SK-N-SH (cell line): ENCODE results near the gene SYNE2. TPM values are rescaled to one million over a fixed set of nuclear protein-coding genes. Genes with fewer than 3 reads are reported as not detected.

Source experiments
- CTCF ChIA-PET: fragments of 300-600, 350-600 bp; formaldehyde crosslinking; extraction: SDS; loops from one replicate; lab custom pipeline; 2021; lab: Yijun Ruan, JAX
- POLR2A ChIA-PET: fragments of 350-600 bp; sonication (Branson Sonifier 250); formaldehyde crosslinking; extraction: SDS; loops from one replicate; lab custom pipeline; 2020; ENCODE audit warnings: antibody characterized with exemption, inconsistent platforms; lab: Yijun Ruan, JAX
- DNase-seq: peaks from one replicate; pipeline ENCODE4 v3.0.0; 2012
- H2AFZ ChIP-seq: fragments of 200-600 bp; sonication (generic); 2 replicates; pipeline ENCODE4 v1.8.1; 2016; ENCODE audit warnings: antibody characterized with exemption, mild to moderate bottlenecking, low read depth
- H3F3A ChIP-seq: fragments of 200-600 bp; sonication (generic); replicated peaks from 2 replicates; pipeline ENCODE3; 2016; ENCODE audit warnings: antibody characterized with exemption, mild to moderate bottlenecking; ENCODE audit not compliant: insufficient read depth
- H3K27ac ChIP-seq, 2 experiments: fragments of 200-500 bp in 1 of 2; fragments of 200-600 bp in 1 of 2; sonication (Bioruptor generic) in 1 of 2; sonication (generic), shearing (Covaris generic) in 1 of 2; 2 replicates each; pipeline versions ENCODE4 v1.5.1 to v1.6.1; 2014 to 2016; ENCODE audit warnings: low read depth in 2 of 2, inconsistent platforms in 1 of 2, low read length in 1 of 2, mild to moderate bottlenecking in 1 of 2, mixed read lengths in 1 of 2
- H3K27me3 ChIP-seq: fragments of 200-600 bp; sonication (generic), shearing (Covaris generic); 2 replicates; pipeline ENCODE4 v1.6.1; 2016; ENCODE audit warnings: mixed run types; ENCODE audit not compliant: insufficient read depth
- H3K36me3 ChIP-seq, 2 experiments: fragments of 200-500 bp in 1 of 2; fragments of 200-600 bp in 1 of 2; sonication (Bioruptor generic) in 1 of 2; sonication (generic) in 1 of 2; replicated peaks in 1 of 2; 2 replicates each; pipeline versions ENCODE3 to v1.5.1; 2014 to 2016; ENCODE audit warnings: low read length in 1 of 2, mild to moderate bottlenecking in 1 of 2; ENCODE audit not compliant: insufficient read depth in 2 of 2, control insufficient read depth in 1 of 2
- H3K4me1 ChIP-seq, 2 experiments: fragments of 200-500 bp in 1 of 2; fragments of 200-600 bp in 1 of 2; sonication (Bioruptor generic) in 1 of 2; sonication (generic), shearing (Covaris generic) in 1 of 2; 2 replicates each; pipeline versions ENCODE4 v1.5.1 to v1.6.1; 2014 to 2016; ENCODE audit warnings: low read depth in 1 of 2, low read length in 1 of 2, mixed run types in 1 of 2; ENCODE audit not compliant: insufficient read depth in 2 of 2, control insufficient read depth in 1 of 2
- H3K4me2 ChIP-seq: fragments of 200-600 bp; sonication (generic), shearing (Covaris generic); 2 replicates; pipeline ENCODE4 v1.6.1; 2017; ENCODE audit warnings: mixed run types
- H3K4me3 ChIP-seq, 2 experiments: fragments of 200-500 bp in 1 of 2; fragments of 200-600 bp in 1 of 2; sonication (Bioruptor generic) in 1 of 2; sonication (generic), shearing (Covaris generic) in 1 of 2; 2 replicates each; pipeline versions ENCODE4 v1.5.1 to v1.8.1; 2014 to 2016; ENCODE audit warnings: low read depth in 2 of 2, inconsistent platforms in 1 of 2, low read length in 1 of 2, mild to moderate bottlenecking in 1 of 2, mixed read lengths in 1 of 2, moderate library complexity in 1 of 2
- H3K79me2 ChIP-seq: fragments of 200-600 bp; sonication (generic); 2 replicates; pipeline ENCODE4 v1.8.1; 2017; ENCODE audit warnings: mild to moderate bottlenecking; ENCODE audit not compliant: insufficient read depth
- H3K9ac ChIP-seq: fragments of 200-600 bp; sonication (generic); 2 replicates; pipeline ENCODE4 v1.6.1; 2017; ENCODE audit warnings: mixed run types
- H3K9me2 ChIP-seq: fragments of 200-600 bp; sonication (generic); 2 replicates; pipeline ENCODE4 v1.6.1; 2017; ENCODE audit warnings: mixed run types
- H3K9me3 ChIP-seq: fragments of 200-600 bp; sonication (generic); 2 replicates; pipeline ENCODE4 v1.6.1; 2017; ENCODE audit warnings: mixed run types, mild to moderate bottlenecking, moderate library complexity
- H4K20me1 ChIP-seq: fragments of 200-600 bp; sonication (generic); 2 replicates; pipeline ENCODE4 v1.6.1; 2017; ENCODE audit warnings: mild to moderate bottlenecking, mixed run types; ENCODE audit not compliant: insufficient read depth
- ELF1 ChIP-seq: IDR thresholded peaks from 2 replicates; pipeline ENCODE4 v1.4.0; 2012
- FOXJ3 ChIP-seq: sonication (generic); formaldehyde crosslinking; IDR thresholded peaks from 2 replicates; pipeline ENCODE4 v1.5.1; 2020; ENCODE audit warnings: mild to moderate bottlenecking, missing genetic modification reagents
- FOXM1 ChIP-seq: IDR thresholded peaks from 2 replicates; pipeline ENCODE4 v1.4.0; 2012; ENCODE audit warnings: low read depth, mild to moderate bottlenecking
- MXI1 ChIP-seq: IDR thresholded peaks from 2 replicates; pipeline ENCODE4 v1.6.1; 2012; ENCODE audit warnings: mild to moderate bottlenecking, low read depth, low read length, improper control_type of control experiment
- NFIC ChIP-seq: IDR thresholded peaks from 2 replicates; pipeline ENCODE4 v1.4.0; 2012; ENCODE audit warnings: borderline replicate concordance
- NRF1 ChIP-seq: IDR thresholded peaks from 2 replicates; pipeline ENCODE4 v1.6.1; 2012; ENCODE audit warnings: low read depth, mild to moderate bottlenecking, low read length
- POLR2AphosphoS5 ChIP-seq: IDR thresholded peaks from 2 replicates; pipeline ENCODE4 v1.6.1; 2012; ENCODE audit warnings: low read depth, low read length
- RAD21 ChIP-seq: IDR thresholded peaks from 2 replicates; pipeline ENCODE4 v1.6.1; 2012; ENCODE audit warnings: mild to moderate bottlenecking, low read length
- REST ChIP-seq: IDR thresholded peaks from 2 replicates; pipeline ENCODE4 v1.6.1; 2012; ENCODE audit warnings: mild to moderate bottlenecking, low read depth, low read length, moderate library complexity
- RFX5 ChIP-seq: IDR thresholded peaks from 2 replicates; pipeline ENCODE4 v1.6.1; 2012; ENCODE audit warnings: mild to moderate bottlenecking, improper control_type of control experiment, low read length
- RXRA ChIP-seq: IDR thresholded peaks from 2 replicates; pipeline ENCODE4 v1.4.0; 2012; ENCODE audit warnings: low read depth, mild to moderate bottlenecking, borderline replicate concordance
- TEAD4 ChIP-seq: IDR thresholded peaks from 2 replicates; pipeline ENCODE4 v1.4.0; 2012; ENCODE audit warnings: mild to moderate bottlenecking, borderline replicate concordance; ENCODE audit not compliant: insufficient read depth
- USF1 ChIP-seq: IDR thresholded peaks from 2 replicates; pipeline ENCODE4 v1.4.0; 2012; ENCODE audit warnings: low read depth, borderline replicate concordance
- YY1 ChIP-seq: IDR thresholded peaks from 2 replicates; pipeline ENCODE4 v1.4.0; 2012; ENCODE audit warnings: low read depth, mild to moderate bottlenecking
- WGBS: methylation state at CpG from one replicate; pipeline ENCODE4 v1.1.6; 2017; ENCODE audit warnings: low lambda C conversion rate; 5-methylcytosine and 5-hydroxymethylcytosine counted together
- polyA plus RNA-seq, 3 experiments: library from polyadenylated mRNA; depleted of rRNA; stranded (reverse); fragments of >200 nt; gene quantifications; 2 replicates each; pipeline ENCODE4 v1.2.3, GENCODE V29; 2012
- TF ChIP-seq, protein P1 (sequence below): fragments of 150-350 bp; IDR thresholded peaks from 2 replicates; pipeline ENCODE4 v1.6.1; 2016; ENCODE audit warnings: mild to moderate bottlenecking, low read depth, low read length
- TF ChIP-seq, protein P2 (sequence below): IDR thresholded peaks from 2 replicates; pipeline ENCODE4; 2012
- TF ChIP-seq, protein P3 (sequence below): fragments of 150-350 bp; IDR thresholded peaks from 2 replicates; pipeline ENCODE4 v1.6.1; 2017; ENCODE audit warnings: antibody characterized with exemption, low read length, low read depth, borderline replicate concordance

SYNE2 gene
- polyA plus RNA-seq, 1 of the 3 experiments (the other 2 are of a cell fraction), result 7.1 TPM

- TF ChIP-seq POLR2AphosphoS5 (no peak), RFX5 (no peak), NFIC (no peak)
- TF ChIP-seq, protein P1, sequence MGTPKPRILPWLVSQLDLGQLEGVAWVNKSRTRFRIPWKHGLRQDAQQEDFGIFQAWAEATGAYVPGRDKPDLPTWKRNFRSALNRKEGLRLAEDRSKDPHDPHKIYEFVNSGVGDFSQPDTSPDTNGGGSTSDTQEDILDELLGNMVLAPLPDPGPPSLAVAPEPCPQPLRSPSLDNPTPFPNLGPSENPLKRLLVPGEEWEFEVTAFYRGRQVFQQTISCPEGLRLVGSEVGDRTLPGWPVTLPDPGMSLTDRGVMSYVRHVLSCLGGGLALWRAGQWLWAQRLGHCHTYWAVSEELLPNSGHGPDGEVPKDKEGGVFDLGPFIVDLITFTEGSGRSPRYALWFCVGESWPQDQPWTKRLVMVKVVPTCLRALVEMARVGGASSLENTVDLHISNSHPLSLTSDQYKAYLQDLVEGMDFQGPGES, result no peak
Observed at GRCh38 chr14:64225151-64225757, 372.4 kb downstream of the SYNE2 start (continued).

DNA sequence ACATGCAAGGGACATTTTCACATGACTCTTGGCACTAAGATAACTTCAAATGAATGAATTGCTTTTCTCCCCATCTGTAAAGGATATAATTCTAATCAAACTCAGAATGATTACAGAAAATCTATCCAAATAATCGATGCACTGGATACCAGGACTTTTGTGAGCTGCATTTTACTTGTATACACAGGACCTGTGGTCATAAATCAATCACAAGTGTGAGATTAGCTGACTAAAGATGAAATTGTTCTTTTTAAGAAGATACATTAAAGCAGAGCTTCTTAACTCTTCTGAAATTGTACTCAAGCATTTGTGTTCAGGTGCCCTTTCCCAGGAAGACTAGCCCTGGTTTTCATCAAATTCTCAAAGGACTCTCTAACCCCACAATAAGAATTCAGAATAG lies 375.1 kb downstream of the SYNE2 start:
- Histone ChIP-seq H3K4me1 (peaks cover 0 to 9% of the 10 kb centered on the region in 2 experiments; a peak in 2 of 4 replicates), H3K27me3 (no peaks in the 10 kb centered on the region), H3K9me2 (no peaks in the 10 kb centered on the region), H3K4me3 (no peak overlapping the region), H2AFZ (no peak overlapping the region), H3F3A (no peaks in the 10 kb centered on the region), H3K9me3 (no peaks in the 10 kb centered on the region), H3K36me3 (peaks cover 0 to 15% of the 10 kb centered on the region in 2 experiments), H3K4me2 (no peak overlapping the region), H3K27ac (no peak overlapping the region), H4K20me1 (no peaks in the 10 kb centered on the region), H3K79me2 (no peaks in the 10 kb centered on the region), H3K9ac (no peak overlapping the region)
- TF ChIP-seq POLR2AphosphoS5 (no peak), RXRA (no peak), NRF1 (no peak), FOXJ3 (no peak), RAD21 (no peak), TEAD4 (no peak), MXI1 (no peak), USF1 (no peak), ELF1 (no peak)
- TF ChIP-seq, protein P2, sequence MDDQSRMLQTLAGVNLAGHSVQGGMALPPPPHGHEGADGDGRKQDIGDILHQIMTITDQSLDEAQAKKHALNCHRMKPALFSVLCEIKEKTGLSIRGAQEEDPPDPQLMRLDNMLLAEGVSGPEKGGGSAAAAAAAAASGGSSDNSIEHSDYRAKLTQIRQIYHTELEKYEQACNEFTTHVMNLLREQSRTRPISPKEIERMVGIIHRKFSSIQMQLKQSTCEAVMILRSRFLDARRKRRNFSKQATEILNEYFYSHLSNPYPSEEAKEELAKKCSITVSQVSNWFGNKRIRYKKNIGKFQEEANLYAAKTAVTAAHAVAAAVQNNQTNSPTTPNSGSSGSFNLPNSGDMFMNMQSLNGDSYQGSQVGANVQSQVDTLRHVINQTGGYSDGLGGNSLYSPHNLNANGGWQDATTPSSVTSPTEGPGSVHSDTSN, result no peak
- POLR2A ChIA-PET, result no interaction called here
- no peak for DNase-seq
- 67% methylated on average over 1 of the region's 1 CpG for WGBS
- CTCF ChIA-PET, result interaction anchor here (1.2 to 1.3 kb wide), 2 partner anchors 31 to 116 kb away, joined by 3 read pairs; no protein-coding TSS in a partner anchor

DNA sequence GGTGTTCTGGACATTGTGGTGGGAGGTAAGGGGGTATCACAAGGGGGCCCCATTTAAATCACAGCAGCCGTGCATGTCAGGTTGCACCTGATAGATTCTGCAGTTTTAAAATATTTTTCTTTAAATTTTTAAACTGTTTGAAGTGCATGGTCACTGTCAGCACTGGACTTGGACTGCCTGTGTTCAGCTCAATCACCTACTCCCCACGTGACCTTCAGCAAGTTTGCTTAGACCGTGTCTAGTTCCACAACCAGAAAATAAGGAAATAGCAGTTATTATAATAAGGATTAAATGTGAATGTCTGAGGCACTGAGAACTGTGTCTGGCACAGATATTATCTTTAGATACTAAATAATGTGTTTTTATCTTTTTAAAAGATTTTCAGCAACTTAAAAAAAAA lies 376.7 kb downstream of the SYNE2 start:
- POLR2A ChIA-PET, result no interaction called here
- no peaks in the 10 kb centered on the region for H3K9me3 ChIP-seq
- no peaks in the 10 kb centered on the region for H3K79me2 ChIP-seq
- CTCF ChIA-PET, result no interaction called here
- H3K27ac ChIP-seq, result no peak overlapping the region
- no peaks in the 10 kb centered on the region for H4K20me1 ChIP-seq
- H3K4me3 ChIP-seq, result no peak overlapping the region
- no peak overlapping the region for H3K9ac ChIP-seq
- H3K4me2 ChIP-seq, result no peak overlapping the region
- 95% methylated on average over 3 of the region's 3 CpGs for WGBS
- no peaks in the 10 kb centered on the region for H3F3A ChIP-seq
- H3K4me1 ChIP-seq, result peaks cover 4 to 9% of the 10 kb centered on the region in 2 experiments; a peak in 2 of 4 replicates
- no peaks in the 10 kb centered on the region for H3K27me3 ChIP-seq
- no peak for DNase-seq
- H3K9me2 ChIP-seq, result no peaks in the 10 kb centered on the region
- H2AFZ ChIP-seq, result no peak overlapping the region
- peaks cover 0 to 11% of the 10 kb centered on the region in 2 experiments for H3K36me3 ChIP-seq
- TF ChIP-seq FOXM1, result no peak
- no peak for TF ChIP-seq REST
- no peak for TF ChIP-seq TEAD4
- TF ChIP-seq, protein P3, sequence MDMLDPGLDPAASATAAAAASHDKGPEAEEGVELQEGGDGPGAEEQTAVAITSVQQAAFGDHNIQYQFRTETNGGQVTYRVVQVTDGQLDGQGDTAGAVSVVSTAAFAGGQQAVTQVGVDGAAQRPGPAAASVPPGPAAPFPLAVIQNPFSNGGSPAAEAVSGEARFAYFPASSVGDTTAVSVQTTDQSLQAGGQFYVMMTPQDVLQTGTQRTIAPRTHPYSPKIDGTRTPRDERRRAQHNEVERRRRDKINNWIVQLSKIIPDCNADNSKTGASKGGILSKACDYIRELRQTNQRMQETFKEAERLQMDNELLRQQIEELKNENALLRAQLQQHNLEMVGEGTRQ, result no peak
- TF ChIP-seq, protein P1, result no peak
- TF ChIP-seq YY1, result no peak
